Nephron progenitor cell (in vitro differentiated cells): ENCODE results near the gene WASHC2C.
"Not testable (repeated sequence)": the region's sequence is repeated elsewhere in the genome, so short reads cannot be mapped to it uniquely, and the experiment has no call there.

Experiments
- DNase-seq: peaks from one replicate; pipeline ENCODE4 v3.0.0; 2021
- H3K27ac Mint-ChIP-seq: 2 replicates; pipeline ENCODE4 v1.8.0; 2021; ENCODE audit warnings: mild to moderate bottlenecking, moderate library complexity, mixed read lengths
- H3K27me3 Mint-ChIP-seq: 2 replicates; pipeline ENCODE4 v1.8.0; 2021; ENCODE audit warnings: mild to moderate bottlenecking, low read depth, mixed read lengths; ENCODE audit not compliant: poor library complexity
- H3K36me3 Mint-ChIP-seq: 2 replicates; pipeline ENCODE4 v1.8.0; 2021; ENCODE audit warnings: low read depth, mixed read lengths
- H3K4me1 Mint-ChIP-seq: 2 replicates; pipeline ENCODE4 v1.8.0; 2021; ENCODE audit warnings: mixed read lengths
- H3K4me3 Mint-ChIP-seq: 2 replicates; pipeline ENCODE4 v1.8.0; 2021; ENCODE audit warnings: mild to moderate bottlenecking, moderate library complexity, mixed read lengths
- H3K9me3 Mint-ChIP-seq: 2 replicates; pipeline ENCODE4 v1.8.0; 2021; ENCODE audit warnings: mild to moderate bottlenecking, moderate library complexity, mixed read lengths
- CTCF ChIP-seq: fragments of 200-600 bp; sonication (generic); IDR thresholded peaks from 2 replicates; pipeline ENCODE4 v1.5.0; 2021; ENCODE audit warnings: antibody characterized with exemption

The WASHC2C gene

DNA sequence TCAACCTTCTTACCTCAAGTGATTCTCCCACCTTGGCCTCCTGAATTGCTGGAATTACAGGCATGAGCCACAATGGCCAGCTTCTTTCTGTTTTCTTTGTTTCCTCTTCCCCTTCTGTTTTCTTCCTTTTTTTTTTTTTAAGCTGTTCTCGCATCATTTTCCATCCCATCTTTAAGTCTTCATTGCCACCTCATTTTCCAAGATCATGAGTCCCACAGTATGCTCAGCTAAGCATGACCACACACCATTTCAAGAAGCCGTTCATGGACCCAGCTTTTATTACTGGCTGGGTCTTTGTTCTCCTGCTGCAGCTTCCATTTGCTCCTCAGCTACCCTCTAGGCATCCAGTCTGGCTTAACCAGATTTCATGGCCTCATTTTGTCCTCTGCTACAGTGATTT is 67.7 kb downstream of the WASHC2C start:
- H3K9me3 Mint-ChIP-seq = not testable (repeated sequence)

DNA sequence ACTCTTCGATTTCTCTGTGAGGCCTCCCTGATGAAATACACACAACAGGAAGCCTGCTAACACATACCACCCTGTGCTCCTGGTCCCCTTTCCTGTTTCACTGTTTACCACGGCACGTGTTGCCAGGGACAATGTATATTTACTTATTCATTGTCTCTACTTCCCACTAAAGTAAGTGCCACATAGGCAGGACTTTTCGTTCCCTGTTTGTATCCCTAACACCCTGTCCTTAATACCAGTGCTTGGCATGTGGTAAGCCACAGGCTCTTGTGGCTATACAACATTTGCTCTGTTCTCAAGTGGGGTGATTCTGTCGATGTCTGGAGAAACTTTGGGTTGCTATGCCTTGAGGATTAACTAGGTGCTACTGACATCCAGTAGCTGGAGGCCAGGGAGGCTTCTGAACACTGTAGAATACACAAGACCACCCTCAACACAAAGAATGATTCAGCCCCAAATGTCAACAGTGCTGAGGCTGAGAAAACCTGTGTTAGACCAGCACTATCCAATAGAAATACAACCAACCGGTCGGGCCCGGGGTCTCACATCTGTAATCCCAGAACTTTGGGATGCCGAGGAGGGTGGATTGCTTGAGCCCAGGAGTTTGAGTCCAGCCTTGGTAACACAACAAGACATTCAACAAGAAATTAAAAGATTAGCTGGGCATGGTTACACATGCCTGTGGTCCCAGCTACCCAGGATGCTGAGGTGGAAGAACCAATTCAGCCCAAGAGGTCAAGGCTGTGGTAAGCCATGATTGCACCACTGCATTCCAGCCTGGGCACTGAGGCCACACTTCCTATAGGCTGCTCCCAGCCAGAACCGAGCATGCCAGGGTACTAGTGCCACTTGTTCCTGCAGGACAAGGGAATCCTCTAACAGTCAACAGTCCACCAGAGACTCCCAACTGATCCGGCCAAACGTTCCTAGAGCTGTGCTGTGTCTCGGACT is 76.3 kb downstream of the WASHC2C start:
- not testable (repeated sequence) for H3K4me3 Mint-ChIP-seq, H3K36me3 Mint-ChIP-seq, DNase-seq, H3K4me1 Mint-ChIP-seq, H3K9me3 Mint-ChIP-seq, H3K27ac Mint-ChIP-seq
- H3K27me3 Mint-ChIP-seq = peaks cover 21% of the 10 kb centered on the region

More for the DNA sequence above, 67.7 kb downstream of the WASHC2C start:
- not testable (repeated sequence) for H3K4me1 Mint-ChIP-seq, DNase-seq, H3K27me3 Mint-ChIP-seq, H3K4me3 Mint-ChIP-seq
- peak overlapping the region; percentile 29 for H3K27ac Mint-ChIP-seq
- peaks cover 18% of the 10 kb centered on the region for H3K36me3 Mint-ChIP-seq

- not testable (repeated sequence) for H3K4me3 Mint-ChIP-seq, DNase-seq, H3K27ac Mint-ChIP-seq, H3K36me3 Mint-ChIP-seq, H3K9me3 Mint-ChIP-seq
- Mint-ChIP-seq H3K4me1 (peaks cover 15% of the 10 kb centered on the region), H3K27me3 (peaks cover 21% of the 10 kb centered on the region)
Measured at GRCh38 chr10:45804996-45805395, 77.9 kb downstream of the WASHC2C start.

- no peak for DNase-seq
- H3K27ac Mint-ChIP-seq = peak overlapping the region; percentile 35
- H3K4me3 Mint-ChIP-seq = no peak overlapping the region
- H3K4me1 Mint-ChIP-seq = peaks cover 21% of the 10 kb centered on the region
- H3K9me3 Mint-ChIP-seq = no peaks in the 10 kb centered on the region
- H3K36me3 Mint-ChIP-seq = no peaks in the 10 kb centered on the region
- no peak for TF ChIP-seq CTCF
- H3K27me3 Mint-ChIP-seq = peaks cover 13% of the 10 kb centered on the region
Measured at GRCh38 chr10:45809837-45810236, 82.8 kb downstream of the WASHC2C start.

GRCh38 chr10:45811075-45811474 is 84.0 kb downstream of the WASHC2C start:
- no peaks in the 10 kb centered on the region for H3K9me3 Mint-ChIP-seq
- H3K4me3 Mint-ChIP-seq = no peak overlapping the region
- no peaks in the 10 kb centered on the region for H3K36me3 Mint-ChIP-seq
- H3K27ac Mint-ChIP-seq = no peak overlapping the region
- TF ChIP-seq CTCF = no peak
- H3K27me3 Mint-ChIP-seq = peaks cover 10% of the 10 kb centered on the region
- peaks cover 21% of the 10 kb centered on the region for H3K4me1 Mint-ChIP-seq
- no peak for DNase-seq

- H3K4me1 Mint-ChIP-seq = peaks cover 21% of the 10 kb centered on the region
- not testable (repeated sequence) for H3K4me3 Mint-ChIP-seq, H3K36me3 Mint-ChIP-seq, H3K9me3 Mint-ChIP-seq, DNase-seq, H3K27me3 Mint-ChIP-seq
- H3K27ac Mint-ChIP-seq = peak overlapping the region; percentile 88
Measured at GRCh38 chr10:45812959-45813358, 85.9 kb downstream of the WASHC2C start.

DNA sequence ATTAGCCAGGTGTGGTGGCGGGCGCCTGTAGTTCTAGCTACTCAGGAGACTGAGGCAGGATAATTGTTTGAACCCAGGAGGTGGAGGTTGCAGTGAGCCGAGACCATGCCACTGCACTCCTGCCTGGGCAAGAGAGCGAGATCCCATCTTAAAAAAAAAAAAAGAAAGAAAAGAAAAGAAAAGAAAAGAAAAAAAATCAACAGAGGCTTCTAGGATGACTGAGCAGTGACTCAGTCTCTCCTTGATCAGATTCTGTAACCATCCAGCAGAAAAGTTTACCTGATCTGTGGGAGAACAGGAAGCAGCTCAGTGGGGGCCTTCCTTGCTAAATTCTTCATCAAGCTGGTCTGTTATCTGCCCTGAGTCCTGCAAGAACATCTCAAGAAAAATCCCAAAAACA is 87.1 kb downstream of the WASHC2C start:
- H3K4me1 Mint-ChIP-seq = peaks cover 16% of the 10 kb centered on the region
- not testable (repeated sequence) for H3K27ac Mint-ChIP-seq, H3K27me3 Mint-ChIP-seq, H3K4me3 Mint-ChIP-seq, H3K36me3 Mint-ChIP-seq, DNase-seq
- peaks cover 14% of the 10 kb centered on the region for H3K9me3 Mint-ChIP-seq

DNA sequence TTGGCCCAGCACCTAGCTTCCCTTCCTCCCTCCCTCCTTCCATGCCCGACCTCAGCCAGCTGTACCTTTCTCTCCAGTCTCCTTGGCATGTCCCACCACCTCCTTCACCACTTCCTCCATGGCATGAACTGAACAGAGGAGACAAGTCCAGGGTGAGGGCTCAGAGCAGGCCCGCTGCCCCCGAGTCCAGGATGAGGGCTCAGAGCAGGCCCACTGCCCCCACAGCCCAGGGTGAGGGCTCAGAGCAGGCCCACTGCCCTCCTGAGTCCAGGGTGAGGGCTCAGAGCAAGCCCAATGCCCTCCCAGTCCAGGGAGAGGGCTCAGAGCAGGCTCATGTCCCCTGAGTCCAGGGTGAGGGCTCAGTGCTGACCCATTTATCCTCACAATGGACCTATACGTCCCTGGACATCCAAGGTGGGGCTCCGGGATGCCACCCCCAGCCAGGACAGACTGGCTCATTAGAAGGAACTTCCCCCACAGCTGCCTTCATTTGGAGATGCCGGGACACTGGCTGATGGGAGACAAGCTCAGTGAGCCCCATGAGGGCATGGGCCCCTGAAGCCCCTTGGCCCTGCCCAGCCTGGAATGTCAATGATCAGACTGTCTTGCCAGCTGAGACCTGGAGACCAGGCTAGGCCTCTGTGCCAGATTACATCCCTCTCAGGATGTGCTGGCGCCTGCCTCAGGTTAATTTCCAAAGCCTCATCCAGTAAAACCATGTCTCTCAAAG is 90.2 kb downstream of the WASHC2C start:
- Mint-ChIP-seq H3K27ac (no peak overlapping the region), H3K36me3 (peaks cover 6% of the 10 kb centered on the region), H3K9me3 (peaks cover 14% of the 10 kb centered on the region)

More for the DNA sequence above, 90.2 kb downstream of the WASHC2C start:
- DNase-seq = no peak
- no peak for TF ChIP-seq CTCF
- Mint-ChIP-seq H3K4me1 (peaks cover 6% of the 10 kb centered on the region), H3K27me3 (peaks cover 6% of the 10 kb centered on the region), H3K4me3 (no peak overlapping the region)
